Activated T-cell treated with anti-CD3 and anti-CD28 coated beads, Interleukin-2, amount 50 U/mL, for 4 hours (primary cell): ENCODE results near the gene POF1B. TPM values are rescaled to one million over a fixed set of nuclear protein-coding genes. Genes with fewer than 3 reads are reported as not detected.
A peak's percentile ranks its signal among the peaks of the same experiment; 100 is the strongest.
"Not testable (repeated sequence)": the region's sequence is repeated elsewhere in the genome, so short reads cannot be mapped to it uniquely, and the experiment has no call there.

Experiments
- ATAC-seq, 2 donors: fragments of 200-7000 bp; cut with Tn5 transposase; one replicate each; pipeline ENCODE4 v1.10.0; 2021
- DNase-seq: peaks from one replicate; pipeline ENCODE4 v3.0.0-alpha.2; 2020
- H3K27me3 Mint-ChIP-seq: one replicate; pipeline ENCODE4 v1.8.0; 2021; ENCODE audit warnings: low read depth, mixed read lengths
- H3K36me3 Mint-ChIP-seq: one replicate; pipeline ENCODE4 v1.8.0; 2022; ENCODE audit warnings: mixed read lengths; ENCODE audit not compliant: insufficient read depth
- H3K4me1 Mint-ChIP-seq: one replicate; pipeline ENCODE4 v1.8.0; 2021; ENCODE audit warnings: low read depth, mixed read lengths
- H3K4me3 Mint-ChIP-seq: one replicate; pipeline ENCODE4 v1.8.0; 2021; ENCODE audit warnings: mild to moderate bottlenecking, moderate library complexity, mixed read lengths
- H3K9me3 Mint-ChIP-seq: one replicate; pipeline ENCODE4 v1.8.0; 2021; ENCODE audit warnings: mixed read lengths
- total RNA-seq, 3 donors: library from RNA; stranded (reverse); gene quantifications; one replicate each; pipeline ENCODE4 v1.2.1, GENCODE V29; 2021

Gene POF1B
- total RNA-seq, 3 donors from 2014 or later = 0.08 to 0.10 TPM; not detected in 1

- H3K9me3 Mint-ChIP-seq = peaks cover 6% of the 10 kb centered on the region
- ATAC-seq (no peak), DNase-seq (no peak)
- no peaks in the 10 kb centered on the region for H3K27me3 Mint-ChIP-seq
- no peaks in the 10 kb centered on the region for H3K4me1 Mint-ChIP-seq
- H3K4me3 Mint-ChIP-seq = no peak overlapping the region
- H3K36me3 Mint-ChIP-seq = no peaks in the 10 kb centered on the region
These were observed 69.7 kb downstream of the POF1B start for GRCh38 chrX:85309717-85310116.

- no peak for DNase-seq
- no peak for ATAC-seq
- H3K4me1 Mint-ChIP-seq = no peaks in the 10 kb centered on the region
- H3K27me3 Mint-ChIP-seq = no peaks in the 10 kb centered on the region
- no peaks in the 10 kb centered on the region for H3K36me3 Mint-ChIP-seq
- H3K4me3 Mint-ChIP-seq = no peak overlapping the region
- H3K9me3 Mint-ChIP-seq = no peaks in the 10 kb centered on the region
These were observed 75.9 kb downstream of the POF1B start for GRCh38 chrX:85303544-85303943.

- no peak overlapping the region for H3K4me3 Mint-ChIP-seq
- H3K27me3 Mint-ChIP-seq = no peaks in the 10 kb centered on the region
- no peaks in the 10 kb centered on the region for H3K36me3 Mint-ChIP-seq
- H3K4me1 Mint-ChIP-seq = no peaks in the 10 kb centered on the region
- ATAC-seq (no peak), DNase-seq (no peak)
- H3K9me3 Mint-ChIP-seq = peaks cover 9% of the 10 kb centered on the region
These were observed 90.3 kb downstream of the POF1B start for GRCh38 chrX:85288992-85289723.

- DNase-seq, H3K27me3 Mint-ChIP-seq, H3K36me3 Mint-ChIP-seq, H3K9me3 Mint-ChIP-seq, H3K4me1 Mint-ChIP-seq, H3K4me3 Mint-ChIP-seq, ATAC-seq: not testable (repeated sequence)
These were observed 94.2 kb downstream of the POF1B start for GRCh38 chrX:85285286-85285685.

GRCh38 chrX:85244450-85245211 lies 134.8 kb downstream of the POF1B start:
- no peaks in the 10 kb centered on the region for H3K36me3 Mint-ChIP-seq
- peaks cover 18% of the 10 kb centered on the region for H3K27me3 Mint-ChIP-seq
- no peaks in the 10 kb centered on the region for H3K9me3 Mint-ChIP-seq
- DNase-seq = no peak
- H3K4me1 Mint-ChIP-seq = peaks cover 12% of the 10 kb centered on the region
- peak; percentile 34 to 40 for ATAC-seq
- peak overlapping the region; percentile 77 for H3K4me3 Mint-ChIP-seq

- Mint-ChIP-seq H3K27me3 (peaks cover 18% of the 10 kb centered on the region), H3K36me3 (no peaks in the 10 kb centered on the region), H3K4me1 (peaks cover 12% of the 10 kb centered on the region), H3K4me3 (peak within 1 kb of the TSS; percentile 77), H3K9me3 (no peaks in the 10 kb centered on the region)
- DNase-seq = peak; percentile 15
- peak; percentile 58 to 65 for ATAC-seq
These were observed 135.6 kb downstream of the POF1B start, which contains the start of the genes SATL1 and ZNF711 for GRCh38 chrX:85243761-85244449. Gene SATL1 (minus strand): TSS chrX:85243779. CDS start chrX:85108968, 134,811 bp downstream. Gene ZNF711 (plus strand): TSS chrX:85243991. CDS start chrX:85247573, 3,582 bp downstream.

GRCh38 chrX:85243155-85243554 lies 136.3 kb downstream of the POF1B start:
- Mint-ChIP-seq H3K4me3 (peak overlapping the region; percentile 43), H3K4me1 (peaks cover 12% of the 10 kb centered on the region), H3K9me3 (no peaks in the 10 kb centered on the region), H3K27me3 (peaks cover 17% of the 10 kb centered on the region), H3K36me3 (no peaks in the 10 kb centered on the region)
- DNase-seq (no peak), ATAC-seq (no peak)

Other genes starting within 250 kb of the POF1B start
- gene SATL1, start 135.9 kb downstream of the POF1B start, total RNA-seq = not detected
- under 1 TPM; 0.16 to 0.53 (median 0.35) TPM for gene ZNF711, start 135.7 kb downstream of the POF1B start, total RNA-seq